BJ (cell line): Measurements from ENCODE around the gene RAD51B. TPM values are rescaled to one million over a fixed set of nuclear protein-coding genes. Genes with fewer than 3 reads are reported as not detected.
A peak's percentile ranks its signal among the peaks of the same experiment; 100 is the strongest.

Source experiments
- CTCF ChIA-PET: fragments of 350-600 bp; formaldehyde crosslinking; extraction: SDS; loops from one replicate; lab custom pipeline; 2021; ENCODE audit warnings: antibody characterized with exemption, inconsistent platforms; lab: Yijun Ruan, JAX
- POLR2A ChIA-PET: fragments of 300-600 bp; sonication (Branson Sonifier 250); formaldehyde crosslinking; extraction: SDS; loops from one replicate; lab custom pipeline; 2021; ENCODE audit warnings: antibody characterized with exemption; lab: Charles Lee
- DNase-seq: peaks from one replicate; pipeline ENCODE4 v3.0.0-alpha.2; 2011; ENCODE audit warnings: low read depth
- H3K27me3 ChIP-seq: 2 replicates; pipeline ENCODE4 v1.6.0; 2011; ENCODE audit warnings: low read length; ENCODE audit not compliant: control insufficient read depth, insufficient read depth
- H3K36me3 ChIP-seq: 2 replicates; pipeline ENCODE4 v1.5.1; 2011; ENCODE audit warnings: low read length; ENCODE audit not compliant: control insufficient read depth, insufficient read depth
- H3K4me3 ChIP-seq: 2 replicates; pipeline ENCODE4 v1.5.1; 2011; ENCODE audit warnings: low read depth, mild to moderate bottlenecking, control low read depth, low read length
- CTCF ChIP-seq: IDR thresholded peaks from 2 replicates; pipeline ENCODE4 v1.5.1; 2011; ENCODE audit warnings: low read depth, mild to moderate bottlenecking, control low read depth, inconsistent platforms, low read length, moderate library complexity; ENCODE audit not compliant: insufficient read depth
- polyA plus RNA-seq: library from polyadenylated mRNA; depleted of rRNA; stranded (reverse); fragments of >200 nt; gene quantifications from 2 replicates; pipeline ENCODE4 v1.2.3, GENCODE V29; 2011

Gene RAD51B
- polyA plus RNA-seq, 1 experiment = 5.6 TPM

DNA sequence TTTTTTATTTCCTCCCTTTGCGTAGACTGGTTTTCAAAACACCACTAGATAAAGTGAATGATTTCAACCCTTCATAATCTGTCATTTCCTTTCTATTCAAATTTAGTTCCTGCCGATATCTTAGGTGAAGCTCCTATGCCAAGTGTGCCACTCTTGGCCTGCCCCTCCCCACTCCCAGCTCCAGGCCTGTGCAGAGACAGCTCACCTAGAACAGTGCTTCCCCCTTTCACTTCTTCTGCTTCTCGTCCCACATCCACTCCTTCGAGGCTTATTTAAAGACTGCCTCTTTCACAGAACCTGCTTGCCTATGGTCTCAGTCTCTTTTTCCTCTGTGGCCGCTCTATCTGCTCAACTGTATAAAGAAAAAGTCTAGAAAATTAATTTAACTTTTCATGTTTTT, 473.8 kb downstream of the RAD51B start:
- ChIA-PET CTCF (interaction anchor here (0.8 to 1.1 kb wide), 2 partner anchors 31 to 48 kb away, joined by 3 read pairs; no protein-coding TSS in a partner anchor), POLR2A (interaction anchor here (0.6 kb wide), 1 partner anchor 409 kb away, joined by 3 read pairs; no protein-coding TSS in a partner anchor)
- no peaks in the 10 kb centered on the region for H3K27me3 ChIP-seq
- no peaks in the 10 kb centered on the region for H3K36me3 ChIP-seq
- TF ChIP-seq CTCF = no peak
- DNase-seq = no peak
- no peak overlapping the region for H3K4me3 ChIP-seq

DNA sequence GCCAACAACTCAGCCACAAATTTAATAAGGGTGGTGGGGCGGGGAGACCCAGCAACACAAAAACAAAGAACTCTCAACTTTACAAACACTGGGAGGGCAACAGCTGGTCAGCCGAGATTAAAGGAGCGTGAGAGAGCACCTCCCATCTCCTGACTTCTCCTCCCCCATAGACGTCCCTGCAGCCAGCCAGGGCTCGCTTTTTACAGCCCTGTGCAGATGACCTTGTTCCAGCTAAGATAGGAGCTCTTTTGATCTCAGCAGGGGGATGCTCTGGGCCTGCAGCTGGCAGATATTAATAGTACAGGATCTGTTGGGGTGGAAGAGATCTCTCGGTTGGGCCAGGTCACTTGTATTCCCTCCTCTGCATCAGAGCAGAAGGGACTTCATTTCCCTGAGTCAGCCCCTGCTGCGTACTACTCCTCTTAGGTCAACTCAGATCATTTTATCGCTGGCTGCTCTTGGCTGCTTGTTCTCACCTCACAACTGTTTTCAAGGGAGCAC, 475.8 kb downstream of the RAD51B start:
- CTCF ChIA-PET = interaction anchor here (0.9 to 1.4 kb wide), 2 partner anchors 12 to 35 kb away, joined by 3 to 4 read pairs; no protein-coding TSS in a partner anchor
- no peak for TF ChIP-seq CTCF
- Histone ChIP-seq H3K27me3 (no peaks in the 10 kb centered on the region), H3K4me3 (no peak overlapping the region), H3K36me3 (no peaks in the 10 kb centered on the region)
- POLR2A ChIA-PET = no interaction called here
- DNase-seq = no peak

DNA sequence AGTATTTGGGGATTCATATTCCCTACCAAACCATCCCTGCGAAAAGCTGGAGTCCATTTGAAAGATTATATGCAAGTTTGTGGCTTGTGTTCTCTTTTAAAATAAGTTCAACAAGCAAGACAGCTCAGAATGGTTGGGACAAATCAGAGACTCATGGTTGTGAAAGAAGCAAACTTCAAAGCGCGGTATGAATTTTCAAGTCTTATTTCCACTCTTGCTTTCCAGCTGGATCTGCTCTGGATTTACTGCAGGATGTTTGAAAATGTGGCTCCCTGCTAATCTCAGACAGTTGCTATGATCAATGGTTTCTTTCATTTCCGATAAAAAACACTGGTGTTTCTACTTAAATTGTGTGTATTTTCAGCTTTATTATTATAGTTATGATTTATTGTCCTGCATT, 477.5 kb downstream of the RAD51B start:
- DNase-seq = no peak
- ChIA-PET POLR2A (no interaction called here), CTCF (interaction anchor here (1.2 to 2.1 kb wide), 6 partner anchors 11 to 520 kb away, joined by 3 to 8 read pairs (median 4); no protein-coding TSS in a partner anchor)
- Histone ChIP-seq H3K27me3 (no peaks in the 10 kb centered on the region), H3K36me3 (no peaks in the 10 kb centered on the region), H3K4me3 (no peak overlapping the region)
- no peak for TF ChIP-seq CTCF

DNA sequence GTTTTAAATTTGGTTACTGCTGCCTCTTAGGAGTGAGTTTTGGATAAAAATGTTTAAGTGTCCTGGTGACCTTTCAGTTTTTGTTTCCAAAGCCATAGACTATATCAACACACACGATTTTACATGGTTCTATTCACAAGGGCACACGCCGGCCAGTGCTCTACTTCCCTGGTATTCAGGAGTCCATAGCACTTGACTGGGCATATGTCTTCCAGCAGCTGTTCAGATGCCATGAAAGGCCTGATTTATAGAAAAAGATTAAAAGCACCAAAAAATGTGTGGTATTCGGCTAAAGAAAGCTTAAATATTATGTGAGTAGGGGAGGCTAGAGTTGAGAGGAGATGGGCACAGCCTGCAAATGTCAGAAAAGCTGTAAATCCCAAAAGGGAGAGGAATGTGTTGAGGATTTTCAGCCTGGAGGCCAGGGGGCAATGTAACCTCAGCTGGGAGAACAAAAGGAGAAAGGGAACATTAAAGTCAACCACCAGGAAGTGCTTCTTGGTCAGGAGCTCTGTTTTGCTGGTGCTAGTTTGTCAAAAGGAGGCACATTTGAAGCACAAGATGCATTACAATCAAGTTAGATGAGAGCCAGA, 478.4 kb downstream of the RAD51B start:
- ChIA-PET CTCF (interaction anchor here (0.7 to 2.1 kb wide), 14 partner anchors 10 to 519 kb away, joined by 3 to 8 read pairs (median 4); no protein-coding TSS in a partner anchor), POLR2A (no interaction called here)
- no peak for DNase-seq
- Histone ChIP-seq H3K4me3 (no peak overlapping the region), H3K36me3 (no peaks in the 10 kb centered on the region), H3K27me3 (no peaks in the 10 kb centered on the region)
- TF ChIP-seq CTCF = peak; percentile 46

- no peak for DNase-seq
- Histone ChIP-seq H3K4me3 (no peak overlapping the region), H3K36me3 (no peaks in the 10 kb centered on the region), H3K27me3 (no peaks in the 10 kb centered on the region)
- ChIA-PET CTCF (interaction anchor here (0.9 to 1.0 kb wide), 2 partner anchors 13 to 145 kb away, joined by 3 read pairs; no protein-coding TSS in a partner anchor), POLR2A (no interaction called here)
- TF ChIP-seq CTCF = no peak
These were observed 481.0 kb downstream of the RAD51B start for GRCh38 chr14:68300608-68301007.
